NB4 (cell line): ENCODE data around the gene SCO2.
A peak's percentile ranks its signal among the peaks of the same experiment; 100 is the strongest.

Experiments
- DNase-seq: peaks from one replicate; pipeline ENCODE4 v3.0.0; 2010; ENCODE audit warnings: low read depth
- H3K4me3 ChIP-seq: one replicate; pipeline ENCODE4 v1.5.1; 2011; ENCODE audit warnings: mild to moderate bottlenecking, low read depth, low read length, moderate library complexity
- MYC ChIP-seq: IDR thresholded peaks from 2 replicates; pipeline ENCODE4 v1.6.1; 2011; ENCODE audit warnings: low read depth, low read length
- POLR2A ChIP-seq: IDR thresholded peaks from 2 replicates; pipeline ENCODE4 v1.6.1; 2011; ENCODE audit warnings: mild to moderate bottlenecking; ENCODE audit not compliant: insufficient read length; ENCODE audit errors: extremely low read depth
- TF ChIP-seq, protein P1 (sequence below): IDR thresholded peaks from 2 replicates; pipeline ENCODE4 v1.6.1; 2011; ENCODE audit warnings: low read depth, low read length
- TF ChIP-seq, protein P2 (sequence below): IDR thresholded peaks from one replicate; pipeline ENCODE4 v1.5.1; 2012; ENCODE audit warnings: low read depth, low read length

The SCO2 gene

DNA sequence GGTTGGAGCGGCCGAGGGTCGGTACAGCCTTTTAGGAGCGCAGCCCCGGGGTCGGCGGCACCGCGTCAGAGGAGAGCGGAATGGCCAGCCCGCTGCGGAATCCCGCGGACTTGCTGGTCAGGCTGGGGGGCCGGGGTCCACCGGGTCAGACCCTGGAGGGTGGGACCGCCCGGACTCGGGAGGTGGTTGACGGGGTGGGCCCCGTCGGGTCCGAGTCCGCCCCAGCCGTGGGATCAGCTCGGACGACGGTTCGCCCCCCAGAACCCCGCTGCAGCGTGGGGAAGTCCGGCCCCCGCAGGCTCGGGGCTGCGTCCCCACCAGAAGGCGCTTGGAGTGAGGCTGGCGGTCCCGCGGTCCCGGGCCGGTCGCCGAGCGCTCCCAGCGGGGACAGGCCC, 44.4 kb downstream of the SCO2 start:
- H3K4me3 ChIP-seq, result no peak overlapping the region
- TF ChIP-seq, protein P1, sequence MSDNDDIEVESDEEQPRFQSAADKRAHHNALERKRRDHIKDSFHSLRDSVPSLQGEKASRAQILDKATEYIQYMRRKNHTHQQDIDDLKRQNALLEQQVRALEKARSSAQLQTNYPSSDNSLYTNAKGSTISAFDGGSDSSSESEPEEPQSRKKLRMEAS, result no peak
- TF ChIP-seq MYC (no peak), POLR2A (no peak)
- TF ChIP-seq, protein P2, sequence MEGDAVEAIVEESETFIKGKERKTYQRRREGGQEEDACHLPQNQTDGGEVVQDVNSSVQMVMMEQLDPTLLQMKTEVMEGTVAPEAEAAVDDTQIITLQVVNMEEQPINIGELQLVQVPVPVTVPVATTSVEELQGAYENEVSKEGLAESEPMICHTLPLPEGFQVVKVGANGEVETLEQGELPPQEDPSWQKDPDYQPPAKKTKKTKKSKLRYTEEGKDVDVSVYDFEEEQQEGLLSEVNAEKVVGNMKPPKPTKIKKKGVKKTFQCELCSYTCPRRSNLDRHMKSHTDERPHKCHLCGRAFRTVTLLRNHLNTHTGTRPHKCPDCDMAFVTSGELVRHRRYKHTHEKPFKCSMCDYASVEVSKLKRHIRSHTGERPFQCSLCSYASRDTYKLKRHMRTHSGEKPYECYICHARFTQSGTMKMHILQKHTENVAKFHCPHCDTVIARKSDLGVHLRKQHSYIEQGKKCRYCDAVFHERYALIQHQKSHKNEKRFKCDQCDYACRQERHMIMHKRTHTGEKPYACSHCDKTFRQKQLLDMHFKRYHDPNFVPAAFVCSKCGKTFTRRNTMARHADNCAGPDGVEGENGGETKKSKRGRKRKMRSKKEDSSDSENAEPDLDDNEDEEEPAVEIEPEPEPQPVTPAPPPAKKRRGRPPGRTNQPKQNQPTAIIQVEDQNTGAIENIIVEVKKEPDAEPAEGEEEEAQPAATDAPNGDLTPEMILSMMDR, result no peak
- DNase-seq, result no peak

- no peak overlapping the region for H3K4me3 ChIP-seq
- peak; percentile 25 for DNase-seq
Measured at GRCh38 chr22:50479721-50480120, 45.7 kb downstream of the SCO2 start.

GRCh38 chr22:50477923-50478322, 47.5 kb downstream of the SCO2 start:
- TF ChIP-seq, protein P2, result no peak
- TF ChIP-seq, protein P1, result no peak
- no peak for TF ChIP-seq POLR2A
- no peak for TF ChIP-seq MYC
- DNase-seq, result no peak
- no peak overlapping the region for H3K4me3 ChIP-seq

More at GRCh38 chr22:50479721-50480120, 45.7 kb downstream of the SCO2 start:
- TF ChIP-seq POLR2A (no peak), MYC (no peak)
- TF ChIP-seq, protein P2, result no peak
- TF ChIP-seq, protein P1, result no peak

- no peak for DNase-seq
- TF ChIP-seq MYC (no peak), POLR2A (no peak)
- TF ChIP-seq, protein P2, result no peak
- TF ChIP-seq, protein P1, result no peak
- no peak overlapping the region for H3K4me3 ChIP-seq
Measured at GRCh38 chr22:50476868-50477267, 48.5 kb downstream of the SCO2 start.

- TF ChIP-seq, protein P2, result no peak
- TF ChIP-seq POLR2A (no peak), MYC (no peak)
- TF ChIP-seq, protein P1, result no peak
- no peak overlapping the region for H3K4me3 ChIP-seq
- no peak for DNase-seq
Measured at GRCh38 chr22:50475652-50476002, 49.8 kb downstream of the SCO2 start.
